DOHH2 (cell line): ENCODE measurements around the gene GBF1.
A peak's percentile ranks its signal among the peaks of the same experiment; 100 is the strongest.

Experiments
- H3F3A ChIP-seq: fragments of 200-600 bp; sonication (generic), shearing (Covaris generic); 2 replicates; pipeline ENCODE4 v1.6.0; 2016; ENCODE audit warnings: antibody characterized with exemption, mild to moderate bottlenecking; ENCODE audit not compliant: control insufficient read depth, insufficient read depth
- H3K27ac ChIP-seq: fragments of 200-600 bp; sonication (generic); 2 replicates; pipeline ENCODE4 v1.5.1; 2014; ENCODE audit warnings: low read depth, mild to moderate bottlenecking, low read length, moderate library complexity
- H3K27me3 ChIP-seq: fragments of 200-600 bp; sonication (generic); 2 replicates; pipeline ENCODE4 v1.6.1; 2014; ENCODE audit warnings: mild to moderate bottlenecking, low read length, mixed read lengths; ENCODE audit not compliant: control insufficient read depth
- H3K36me3 ChIP-seq: fragments of 200-600 bp; sonication (generic); 2 replicates; pipeline ENCODE4 v1.6.1; 2014; ENCODE audit warnings: mild to moderate bottlenecking, low read length, moderate library complexity, mixed read lengths; ENCODE audit not compliant: control insufficient read depth
- H3K4me1 ChIP-seq: fragments of 200-600 bp; sonication (generic); 2 replicates; pipeline ENCODE4 v1.6.1; 2014; ENCODE audit warnings: mild to moderate bottlenecking, low read length, mixed read lengths; ENCODE audit not compliant: control insufficient read depth
- H3K4me2 ChIP-seq: fragments of 200-600 bp; sonication (generic); 2 replicates; pipeline ENCODE4 v1.6.0; 2014; ENCODE audit warnings: mild to moderate bottlenecking, low read length, moderate library complexity
- H3K4me3 ChIP-seq: fragments of 200-600 bp; sonication (generic); 2 replicates; pipeline ENCODE4 v1.5.1; 2014; ENCODE audit warnings: mild to moderate bottlenecking, low read length, mixed read lengths
- H3K79me2 ChIP-seq: fragments of 200-600 bp; sonication (generic); 2 replicates; pipeline ENCODE4 v1.6.1; 2014; ENCODE audit warnings: mild to moderate bottlenecking, low read length, mixed read lengths; ENCODE audit not compliant: control insufficient read depth
- H3K9me2 ChIP-seq: fragments of 200-600 bp; sonication (generic); replicated peaks from 2 replicates; pipeline ENCODE4 v1.6.1; 2014; ENCODE audit warnings: mild to moderate bottlenecking, low read length, mixed read lengths; ENCODE audit not compliant: control insufficient read depth
- H3K9me3 ChIP-seq: fragments of 200-600 bp; sonication (generic); 2 replicates; pipeline ENCODE4 v1.6.1; 2014; ENCODE audit warnings: antibody characterized with exemption, low read length, mixed read lengths; ENCODE audit not compliant: control insufficient read depth, insufficient read depth
- H4K20me1 ChIP-seq: fragments of 200-600 bp; sonication (generic); 2 replicates; pipeline ENCODE4 v1.6.0; 2014; ENCODE audit warnings: low read depth, mild to moderate bottlenecking, antibody characterized with exemption, low read length, moderate library complexity; ENCODE audit not compliant: control insufficient read depth, insufficient read depth
- EZH2phosphoT487 ChIP-seq: fragments of 200-600 bp; sonication (generic); IDR thresholded peaks from 2 replicates; pipeline ENCODE4 v1.6.1; 2017; ENCODE audit warnings: borderline replicate concordance, mild to moderate bottlenecking, antibody characterized with exemption, low read length, moderate library complexity, mixed read lengths
- TF ChIP-seq, protein P1 (sequence below): fragments of 200-600 bp; sonication (generic); IDR thresholded peaks from one replicate; pipeline ENCODE4 v1.5.1; 2014; ENCODE audit warnings: antibody characterized with exemption, mild to moderate bottlenecking, low read depth, low read length; ENCODE audit not compliant: poor library complexity, severe bottlenecking

The GBF1 gene

DNA sequence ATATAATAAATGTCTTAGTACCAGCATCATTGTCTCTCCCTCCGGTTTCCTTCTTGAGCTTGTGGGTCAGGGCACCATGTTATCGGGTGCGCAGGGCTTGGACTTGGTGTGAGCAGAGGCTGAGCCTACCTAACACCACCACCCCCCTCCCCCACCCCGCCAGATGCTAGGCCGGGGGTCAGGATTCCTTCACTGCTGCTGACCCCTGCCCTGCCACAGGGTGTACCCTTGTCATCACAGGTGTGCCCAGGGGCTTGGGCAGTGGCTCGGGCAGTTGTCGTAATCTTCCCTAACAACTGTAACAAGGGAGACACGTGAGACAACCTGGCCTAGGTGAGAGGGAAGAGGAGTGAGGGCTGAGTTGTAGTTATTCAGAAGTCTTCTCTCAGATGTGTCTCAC lies 137.5 kb downstream of the GBF1 start:
- Histone ChIP-seq H3K79me2 (no peaks in the 10 kb centered on the region), H3K4me2 (no peak overlapping the region), H4K20me1 (no peaks in the 10 kb centered on the region), H3F3A (0 out of 2 replicates have a peak, but pooled peaks cover 2% of the 10 kb centered on the region), H3K27ac (no peak overlapping the region), H3K4me1 (peaks cover 13% of the 10 kb centered on the region), H3K27me3 (no peaks in the 10 kb centered on the region), H3K9me3 (no peaks in the 10 kb centered on the region), H3K4me3 (no peak overlapping the region), H3K36me3 (peaks cover 23% of the 10 kb centered on the region), H3K9me2 (no peaks in the 10 kb centered on the region)
- TF ChIP-seq, protein P1, sequence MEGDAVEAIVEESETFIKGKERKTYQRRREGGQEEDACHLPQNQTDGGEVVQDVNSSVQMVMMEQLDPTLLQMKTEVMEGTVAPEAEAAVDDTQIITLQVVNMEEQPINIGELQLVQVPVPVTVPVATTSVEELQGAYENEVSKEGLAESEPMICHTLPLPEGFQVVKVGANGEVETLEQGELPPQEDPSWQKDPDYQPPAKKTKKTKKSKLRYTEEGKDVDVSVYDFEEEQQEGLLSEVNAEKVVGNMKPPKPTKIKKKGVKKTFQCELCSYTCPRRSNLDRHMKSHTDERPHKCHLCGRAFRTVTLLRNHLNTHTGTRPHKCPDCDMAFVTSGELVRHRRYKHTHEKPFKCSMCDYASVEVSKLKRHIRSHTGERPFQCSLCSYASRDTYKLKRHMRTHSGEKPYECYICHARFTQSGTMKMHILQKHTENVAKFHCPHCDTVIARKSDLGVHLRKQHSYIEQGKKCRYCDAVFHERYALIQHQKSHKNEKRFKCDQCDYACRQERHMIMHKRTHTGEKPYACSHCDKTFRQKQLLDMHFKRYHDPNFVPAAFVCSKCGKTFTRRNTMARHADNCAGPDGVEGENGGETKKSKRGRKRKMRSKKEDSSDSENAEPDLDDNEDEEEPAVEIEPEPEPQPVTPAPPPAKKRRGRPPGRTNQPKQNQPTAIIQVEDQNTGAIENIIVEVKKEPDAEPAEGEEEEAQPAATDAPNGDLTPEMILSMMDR = no peak
- TF ChIP-seq EZH2phosphoT487 = no peak

DNA sequence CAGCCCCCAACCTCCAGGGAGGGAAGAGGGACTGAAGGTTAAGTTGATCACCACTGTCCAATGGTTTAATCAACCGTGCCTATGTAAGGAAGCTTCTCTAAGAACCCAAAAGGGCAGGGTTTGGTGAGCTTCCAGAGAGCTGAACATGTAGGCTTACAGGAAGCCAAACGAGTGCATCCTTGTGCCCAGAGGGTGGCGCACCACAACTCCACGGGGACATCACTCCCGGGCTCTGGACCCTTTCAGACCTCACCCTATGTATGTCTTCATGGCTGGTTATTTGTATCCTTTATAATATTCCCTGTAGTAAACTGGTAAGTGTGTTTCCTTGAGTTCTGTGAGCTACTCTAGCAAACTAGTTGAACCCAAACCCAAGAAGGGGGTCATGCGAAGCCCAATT lies 138.7 kb downstream of the GBF1 start:
- Histone ChIP-seq H3K79me2 (no peaks in the 10 kb centered on the region), H3K4me3 (no peak overlapping the region), H4K20me1 (no peaks in the 10 kb centered on the region), H3K27ac (no peak overlapping the region), H3K36me3 (peaks cover 20% of the 10 kb centered on the region), H3K9me2 (no peaks in the 10 kb centered on the region), H3K4me2 (no peak overlapping the region), H3K27me3 (no peaks in the 10 kb centered on the region), H3K9me3 (no peaks in the 10 kb centered on the region), H3K4me1 (peaks cover 13% of the 10 kb centered on the region), H3F3A (0 out of 2 replicates have a peak, but pooled peaks cover 2% of the 10 kb centered on the region)
- TF ChIP-seq, protein P1 = peak; percentile 43
- TF ChIP-seq EZH2phosphoT487 = no peak

DNA sequence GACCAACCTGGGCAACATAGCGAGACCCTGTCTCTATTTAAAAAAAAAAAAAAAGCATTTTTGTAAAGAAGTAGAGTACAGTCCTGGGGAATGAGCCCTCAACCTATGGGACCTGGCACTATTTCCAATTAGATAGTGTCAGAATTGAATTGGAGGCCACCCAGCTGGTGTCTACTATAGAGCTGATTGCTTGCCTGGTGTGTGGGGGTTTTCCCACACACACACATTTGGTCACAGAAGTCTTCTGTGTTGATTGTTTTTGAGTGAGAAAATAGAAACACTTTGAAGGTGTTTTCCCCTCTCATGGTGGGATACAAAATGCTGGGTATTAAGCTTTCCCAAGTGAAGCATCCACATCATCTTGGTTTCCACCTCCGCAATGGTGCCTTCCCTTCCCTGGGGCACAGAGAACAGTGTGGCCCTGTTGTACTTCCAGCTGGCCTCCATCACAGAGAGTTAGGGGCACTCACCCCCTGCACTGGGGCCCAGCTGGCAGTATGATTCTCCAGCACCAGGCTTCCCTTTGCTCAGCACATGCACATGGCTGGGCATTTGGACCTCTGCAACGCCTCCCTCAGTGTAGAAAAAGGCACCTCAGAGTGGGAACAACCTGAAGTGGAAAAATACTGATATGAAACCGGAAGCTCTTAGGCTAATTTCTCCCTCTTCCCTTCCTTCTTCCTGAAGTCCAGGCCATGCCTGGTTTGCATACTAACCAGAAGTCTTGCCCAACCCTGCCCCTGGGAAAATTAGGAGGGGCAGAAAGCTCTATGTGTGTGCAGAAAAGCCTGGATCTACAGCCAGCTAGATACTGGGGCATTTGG lies 139.5 kb downstream of the GBF1 start:
- H3K27ac ChIP-seq = no peak overlapping the region
- peaks cover 14% of the 10 kb centered on the region for H3K36me3 ChIP-seq
- no peak for TF ChIP-seq EZH2phosphoT487
- TF ChIP-seq, protein P1 = no peak
- peaks cover 13% of the 10 kb centered on the region for H3K4me1 ChIP-seq
- H3F3A ChIP-seq = 0 out of 2 replicates have a peak, but pooled peaks cover 2% of the 10 kb centered on the region
- H3K4me2 ChIP-seq = peak overlapping the region; percentile 44
- H3K79me2 ChIP-seq = no peaks in the 10 kb centered on the region
- H3K9me3 ChIP-seq = no peaks in the 10 kb centered on the region
- no peaks in the 10 kb centered on the region for H3K9me2 ChIP-seq
- no peak overlapping the region for H3K4me3 ChIP-seq
- H3K27me3 ChIP-seq = peaks cover under 1% of the 10 kb centered on the region; the same call in 1 of the 2 replicates
- no peaks in the 10 kb centered on the region for H4K20me1 ChIP-seq
